SK-N-SH (cell line): Measurements from ENCODE around the gene PEX10. TPM values are rescaled to one million over a fixed set of nuclear protein-coding genes. Genes with fewer than 3 reads are reported as not detected.

Source experiments
- CTCF ChIA-PET: fragments of 300-600, 350-600 bp; formaldehyde crosslinking; extraction: SDS; loops from one replicate; lab custom pipeline; 2021; lab: Yijun Ruan, JAX
- POLR2A ChIA-PET: fragments of 350-600 bp; sonication (Branson Sonifier 250); formaldehyde crosslinking; extraction: SDS; loops from one replicate; lab custom pipeline; 2020; ENCODE audit warnings: antibody characterized with exemption, inconsistent platforms; lab: Yijun Ruan, JAX
- DNase-seq: peaks from one replicate; pipeline ENCODE4 v3.0.0; 2012
- H2AFZ ChIP-seq: fragments of 200-600 bp; sonication (generic); 2 replicates; pipeline ENCODE4 v1.8.1; 2016; ENCODE audit warnings: antibody characterized with exemption, mild to moderate bottlenecking, low read depth
- H3F3A ChIP-seq: fragments of 200-600 bp; sonication (generic); replicated peaks from 2 replicates; pipeline ENCODE3; 2016; ENCODE audit warnings: antibody characterized with exemption, mild to moderate bottlenecking; ENCODE audit not compliant: insufficient read depth
- H3K27ac ChIP-seq, 2 experiments: fragments of 200-500 bp in 1 of 2; fragments of 200-600 bp in 1 of 2; sonication (Bioruptor generic) in 1 of 2; sonication (generic), shearing (Covaris generic) in 1 of 2; 2 replicates each; pipeline versions ENCODE4 v1.5.1 to v1.6.1; 2014 to 2016; ENCODE audit warnings: low read depth in 2 of 2, inconsistent platforms in 1 of 2, low read length in 1 of 2, mild to moderate bottlenecking in 1 of 2, mixed read lengths in 1 of 2
- H3K27me3 ChIP-seq: fragments of 200-600 bp; sonication (generic), shearing (Covaris generic); 2 replicates; pipeline ENCODE4 v1.6.1; 2016; ENCODE audit warnings: mixed run types; ENCODE audit not compliant: insufficient read depth
- H3K36me3 ChIP-seq, 2 experiments: fragments of 200-500 bp in 1 of 2; fragments of 200-600 bp in 1 of 2; sonication (Bioruptor generic) in 1 of 2; sonication (generic) in 1 of 2; replicated peaks in 1 of 2; 2 replicates each; pipeline versions ENCODE3 to v1.5.1; 2014 to 2016; ENCODE audit warnings: low read length in 1 of 2, mild to moderate bottlenecking in 1 of 2; ENCODE audit not compliant: insufficient read depth in 2 of 2, control insufficient read depth in 1 of 2
- H3K4me1 ChIP-seq, 2 experiments: fragments of 200-500 bp in 1 of 2; fragments of 200-600 bp in 1 of 2; sonication (Bioruptor generic) in 1 of 2; sonication (generic), shearing (Covaris generic) in 1 of 2; 2 replicates each; pipeline versions ENCODE4 v1.5.1 to v1.6.1; 2014 to 2016; ENCODE audit warnings: low read depth in 1 of 2, low read length in 1 of 2, mixed run types in 1 of 2; ENCODE audit not compliant: insufficient read depth in 2 of 2, control insufficient read depth in 1 of 2
- H3K4me2 ChIP-seq: fragments of 200-600 bp; sonication (generic), shearing (Covaris generic); 2 replicates; pipeline ENCODE4 v1.6.1; 2017; ENCODE audit warnings: mixed run types
- H3K4me3 ChIP-seq, 2 experiments: fragments of 200-500 bp in 1 of 2; fragments of 200-600 bp in 1 of 2; sonication (Bioruptor generic) in 1 of 2; sonication (generic), shearing (Covaris generic) in 1 of 2; 2 replicates each; pipeline versions ENCODE4 v1.5.1 to v1.8.1; 2014 to 2016; ENCODE audit warnings: low read depth in 2 of 2, inconsistent platforms in 1 of 2, low read length in 1 of 2, mild to moderate bottlenecking in 1 of 2, mixed read lengths in 1 of 2, moderate library complexity in 1 of 2
- H3K79me2 ChIP-seq: fragments of 200-600 bp; sonication (generic); 2 replicates; pipeline ENCODE4 v1.8.1; 2017; ENCODE audit warnings: mild to moderate bottlenecking; ENCODE audit not compliant: insufficient read depth
- H3K9ac ChIP-seq: fragments of 200-600 bp; sonication (generic); 2 replicates; pipeline ENCODE4 v1.6.1; 2017; ENCODE audit warnings: mixed run types
- H3K9me2 ChIP-seq: fragments of 200-600 bp; sonication (generic); 2 replicates; pipeline ENCODE4 v1.6.1; 2017; ENCODE audit warnings: mixed run types
- H3K9me3 ChIP-seq: fragments of 200-600 bp; sonication (generic); 2 replicates; pipeline ENCODE4 v1.6.1; 2017; ENCODE audit warnings: mixed run types, mild to moderate bottlenecking, moderate library complexity
- H4K20me1 ChIP-seq: fragments of 200-600 bp; sonication (generic); 2 replicates; pipeline ENCODE4 v1.6.1; 2017; ENCODE audit warnings: mild to moderate bottlenecking, mixed run types; ENCODE audit not compliant: insufficient read depth
- ELF1 ChIP-seq: IDR thresholded peaks from 2 replicates; pipeline ENCODE4 v1.4.0; 2012
- EP300 ChIP-seq, 2 experiments: IDR thresholded peaks; 2 replicates each; pipeline versions ENCODE4 v1.4.0 to v1.6.1; 2012; ENCODE audit warnings: borderline replicate concordance in 1 of 2, low read depth in 1 of 2, low read length in 1 of 2
- GABPA ChIP-seq: IDR thresholded peaks from 2 replicates; pipeline ENCODE4 v1.4.0; 2012; ENCODE audit warnings: low read depth, mild to moderate bottlenecking
- JUND ChIP-seq: IDR thresholded peaks from 2 replicates; pipeline ENCODE4 v1.4.0; 2012
- MXI1 ChIP-seq: IDR thresholded peaks from 2 replicates; pipeline ENCODE4 v1.6.1; 2012; ENCODE audit warnings: mild to moderate bottlenecking, low read depth, low read length, improper control_type of control experiment
- NFIC ChIP-seq: IDR thresholded peaks from 2 replicates; pipeline ENCODE4 v1.4.0; 2012; ENCODE audit warnings: borderline replicate concordance
- NRF1 ChIP-seq: IDR thresholded peaks from 2 replicates; pipeline ENCODE4 v1.6.1; 2012; ENCODE audit warnings: low read depth, mild to moderate bottlenecking, low read length
- RAD21 ChIP-seq: IDR thresholded peaks from 2 replicates; pipeline ENCODE4 v1.6.1; 2012; ENCODE audit warnings: mild to moderate bottlenecking, low read length
- SIN3A ChIP-seq: IDR thresholded peaks from 2 replicates; pipeline ENCODE4 v1.6.1; 2012; ENCODE audit warnings: low read depth, mild to moderate bottlenecking, low read length, moderate library complexity, borderline replicate concordance
- TAF1 ChIP-seq: IDR thresholded peaks from 2 replicates; pipeline ENCODE4 v1.6.1; 2012; ENCODE audit warnings: low read depth, mild to moderate bottlenecking, low read length, moderate library complexity, borderline replicate concordance
- TCF12 ChIP-seq: IDR thresholded peaks from 2 replicates; pipeline ENCODE4 v1.4.0; 2012
- TEAD4 ChIP-seq: IDR thresholded peaks from 2 replicates; pipeline ENCODE4 v1.4.0; 2012; ENCODE audit warnings: mild to moderate bottlenecking, borderline replicate concordance; ENCODE audit not compliant: insufficient read depth
- WGBS: methylation state at CpG from one replicate; pipeline ENCODE4 v1.1.6; 2017; ENCODE audit warnings: low lambda C conversion rate; 5-methylcytosine and 5-hydroxymethylcytosine counted together
- polyA plus RNA-seq, 3 experiments: library from polyadenylated mRNA; depleted of rRNA; stranded (reverse); fragments of >200 nt; gene quantifications; 2 replicates each; pipeline ENCODE4 v1.2.3, GENCODE V29; 2012
- TF ChIP-seq, protein P1 (sequence below): IDR thresholded peaks from 2 replicates; pipeline ENCODE4 v1.4.0; 2012; ENCODE audit warnings: low read depth, borderline replicate concordance
- TF ChIP-seq, protein P2 (sequence below): IDR thresholded peaks from 2 replicates; pipeline ENCODE4 v1.6.1; 2012; ENCODE audit warnings: mild to moderate bottlenecking, low read depth, low read length, moderate library complexity
- TF ChIP-seq, protein P3 (sequence below): IDR thresholded peaks from 2 replicates; pipeline ENCODE4 v1.4.0; 2012; ENCODE audit warnings: low read depth
- TF ChIP-seq, protein P4 (sequence below): fragments of 150-350 bp; IDR thresholded peaks from 2 replicates; pipeline ENCODE4 v1.6.1; 2017; ENCODE audit warnings: antibody characterized with exemption, low read length, low read depth, borderline replicate concordance
- TF ChIP-seq, protein P5 (sequence below): IDR thresholded peaks from 2 replicates; pipeline ENCODE4 v1.4.0; 2012; ENCODE audit warnings: low read depth, borderline replicate concordance

PEX10 gene
- polyA plus RNA-seq, 1 of the 3 experiments (the other 2 are of a cell fraction) = 28.6 TPM

DNA sequence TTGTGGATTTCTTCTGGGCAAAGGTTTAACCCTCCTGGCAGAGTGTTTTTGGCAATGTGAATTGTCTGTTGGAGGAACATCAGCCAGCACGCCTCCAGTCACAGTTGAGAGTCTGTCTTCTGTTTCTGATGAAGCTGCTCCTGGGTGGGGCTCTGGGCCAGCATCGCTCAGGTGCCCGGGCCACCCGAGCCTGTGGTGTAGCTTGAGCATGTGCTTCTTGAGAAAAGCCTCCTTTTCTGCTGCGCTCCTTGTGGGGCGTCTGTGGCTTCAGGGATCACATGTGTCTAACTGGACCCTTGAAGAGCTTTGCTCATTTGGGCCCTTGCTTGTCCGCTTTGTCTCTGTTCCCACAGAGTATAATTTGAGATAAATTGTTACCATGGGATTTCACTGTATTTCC is 13.5 kb downstream of the PEX10 start:
- no peak overlapping the region for H3K9ac ChIP-seq
- H3K36me3 ChIP-seq = peaks cover 37 to 93% of the 10 kb centered on the region in 2 experiments
- ChIA-PET POLR2A (no interaction called here), CTCF (interaction anchor here (1.3 kb wide), 1 partner anchor 204 kb away, joined by 4 read pairs; the partner anchor contains the start of gene FAAP20)
- TF ChIP-seq SIN3A (no peak), JUND (no peak), RAD21 (no peak), TAF1 (no peak), TEAD4 (no peak), GABPA (no peak), MXI1 (no peak), EP300 (IDR thresholded peaks at IDR 0.05; ENCODE audit: borderline replicate concordance in 1 of 2, low read depth in 1 of 2, low read length in 1 of 2) (no peak), TCF12 (no peak), NRF1 (no peak), ELF1 (no peak), NFIC (no peak)
- TF ChIP-seq, protein P1, sequence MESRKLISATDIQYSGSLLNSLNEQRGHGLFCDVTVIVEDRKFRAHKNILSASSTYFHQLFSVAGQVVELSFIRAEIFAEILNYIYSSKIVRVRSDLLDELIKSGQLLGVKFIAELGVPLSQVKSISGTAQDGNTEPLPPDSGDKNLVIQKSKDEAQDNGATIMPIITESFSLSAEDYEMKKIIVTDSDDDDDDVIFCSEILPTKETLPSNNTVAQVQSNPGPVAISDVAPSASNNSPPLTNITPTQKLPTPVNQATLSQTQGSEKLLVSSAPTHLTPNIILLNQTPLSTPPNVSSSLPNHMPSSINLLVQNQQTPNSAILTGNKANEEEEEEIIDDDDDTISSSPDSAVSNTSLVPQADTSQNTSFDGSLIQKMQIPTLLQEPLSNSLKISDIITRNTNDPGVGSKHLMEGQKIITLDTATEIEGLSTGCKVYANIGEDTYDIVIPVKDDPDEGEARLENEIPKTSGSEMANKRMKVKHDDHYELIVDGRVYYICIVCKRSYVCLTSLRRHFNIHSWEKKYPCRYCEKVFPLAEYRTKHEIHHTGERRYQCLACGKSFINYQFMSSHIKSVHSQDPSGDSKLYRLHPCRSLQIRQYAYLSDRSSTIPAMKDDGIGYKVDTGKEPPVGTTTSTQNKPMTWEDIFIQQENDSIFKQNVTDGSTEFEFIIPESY = no peak
- TF ChIP-seq, protein P2, sequence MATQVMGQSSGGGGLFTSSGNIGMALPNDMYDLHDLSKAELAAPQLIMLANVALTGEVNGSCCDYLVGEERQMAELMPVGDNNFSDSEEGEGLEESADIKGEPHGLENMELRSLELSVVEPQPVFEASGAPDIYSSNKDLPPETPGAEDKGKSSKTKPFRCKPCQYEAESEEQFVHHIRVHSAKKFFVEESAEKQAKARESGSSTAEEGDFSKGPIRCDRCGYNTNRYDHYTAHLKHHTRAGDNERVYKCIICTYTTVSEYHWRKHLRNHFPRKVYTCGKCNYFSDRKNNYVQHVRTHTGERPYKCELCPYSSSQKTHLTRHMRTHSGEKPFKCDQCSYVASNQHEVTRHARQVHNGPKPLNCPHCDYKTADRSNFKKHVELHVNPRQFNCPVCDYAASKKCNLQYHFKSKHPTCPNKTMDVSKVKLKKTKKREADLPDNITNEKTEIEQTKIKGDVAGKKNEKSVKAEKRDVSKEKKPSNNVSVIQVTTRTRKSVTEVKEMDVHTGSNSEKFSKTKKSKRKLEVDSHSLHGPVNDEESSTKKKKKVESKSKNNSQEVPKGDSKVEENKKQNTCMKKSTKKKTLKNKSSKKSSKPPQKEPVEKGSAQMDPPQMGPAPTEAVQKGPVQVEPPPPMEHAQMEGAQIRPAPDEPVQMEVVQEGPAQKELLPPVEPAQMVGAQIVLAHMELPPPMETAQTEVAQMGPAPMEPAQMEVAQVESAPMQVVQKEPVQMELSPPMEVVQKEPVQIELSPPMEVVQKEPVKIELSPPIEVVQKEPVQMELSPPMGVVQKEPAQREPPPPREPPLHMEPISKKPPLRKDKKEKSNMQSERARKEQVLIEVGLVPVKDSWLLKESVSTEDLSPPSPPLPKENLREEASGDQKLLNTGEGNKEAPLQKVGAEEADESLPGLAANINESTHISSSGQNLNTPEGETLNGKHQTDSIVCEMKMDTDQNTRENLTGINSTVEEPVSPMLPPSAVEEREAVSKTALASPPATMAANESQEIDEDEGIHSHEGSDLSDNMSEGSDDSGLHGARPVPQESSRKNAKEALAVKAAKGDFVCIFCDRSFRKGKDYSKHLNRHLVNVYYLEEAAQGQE = no peak
- TF ChIP-seq, protein P3, sequence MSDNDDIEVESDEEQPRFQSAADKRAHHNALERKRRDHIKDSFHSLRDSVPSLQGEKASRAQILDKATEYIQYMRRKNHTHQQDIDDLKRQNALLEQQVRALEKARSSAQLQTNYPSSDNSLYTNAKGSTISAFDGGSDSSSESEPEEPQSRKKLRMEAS = no peak
- TF ChIP-seq, protein P4, sequence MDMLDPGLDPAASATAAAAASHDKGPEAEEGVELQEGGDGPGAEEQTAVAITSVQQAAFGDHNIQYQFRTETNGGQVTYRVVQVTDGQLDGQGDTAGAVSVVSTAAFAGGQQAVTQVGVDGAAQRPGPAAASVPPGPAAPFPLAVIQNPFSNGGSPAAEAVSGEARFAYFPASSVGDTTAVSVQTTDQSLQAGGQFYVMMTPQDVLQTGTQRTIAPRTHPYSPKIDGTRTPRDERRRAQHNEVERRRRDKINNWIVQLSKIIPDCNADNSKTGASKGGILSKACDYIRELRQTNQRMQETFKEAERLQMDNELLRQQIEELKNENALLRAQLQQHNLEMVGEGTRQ = no peak
- TF ChIP-seq, protein P5, sequence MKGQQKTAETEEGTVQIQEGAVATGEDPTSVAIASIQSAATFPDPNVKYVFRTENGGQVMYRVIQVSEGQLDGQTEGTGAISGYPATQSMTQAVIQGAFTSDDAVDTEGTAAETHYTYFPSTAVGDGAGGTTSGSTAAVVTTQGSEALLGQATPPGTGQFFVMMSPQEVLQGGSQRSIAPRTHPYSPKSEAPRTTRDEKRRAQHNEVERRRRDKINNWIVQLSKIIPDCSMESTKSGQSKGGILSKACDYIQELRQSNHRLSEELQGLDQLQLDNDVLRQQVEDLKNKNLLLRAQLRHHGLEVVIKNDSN = no peak
- H3K4me1 ChIP-seq = peaks cover 0 to 4% of the 10 kb centered on the region in 2 experiments; a peak in 1 of 4 replicates
- H3K27ac ChIP-seq = no peak overlapping the region
- DNase-seq = no peak
- peaks cover 55% of the 10 kb centered on the region for H3K79me2 ChIP-seq
- H3K4me3 ChIP-seq = no peak overlapping the region
- H3K9me3 ChIP-seq = no peaks in the 10 kb centered on the region
- H4K20me1 ChIP-seq = peaks cover 30% of the 10 kb centered on the region; the same call in 1 of the 2 replicates
- H3K4me2 ChIP-seq = no peak overlapping the region
- peaks cover 18% of the 10 kb centered on the region for H3F3A ChIP-seq
- H2AFZ ChIP-seq = no peak overlapping the region
- 96% methylated on average over 7 of the region's 7 CpGs for WGBS
- H3K9me2 ChIP-seq = no peaks in the 10 kb centered on the region
- no peaks in the 10 kb centered on the region for H3K27me3 ChIP-seq
